ENCODE data around the gene TTC7B. TPM values are rescaled to one million over a fixed set of nuclear protein-coding genes. Genes with fewer than 3 reads are reported as not detected.

Gene TTC7B
- total and polyA plus RNA-seq, 2 donors (not counting 1 experiment from before 2014, with no cell fraction given): 18.8 to 37.5 TPM

DNA sequence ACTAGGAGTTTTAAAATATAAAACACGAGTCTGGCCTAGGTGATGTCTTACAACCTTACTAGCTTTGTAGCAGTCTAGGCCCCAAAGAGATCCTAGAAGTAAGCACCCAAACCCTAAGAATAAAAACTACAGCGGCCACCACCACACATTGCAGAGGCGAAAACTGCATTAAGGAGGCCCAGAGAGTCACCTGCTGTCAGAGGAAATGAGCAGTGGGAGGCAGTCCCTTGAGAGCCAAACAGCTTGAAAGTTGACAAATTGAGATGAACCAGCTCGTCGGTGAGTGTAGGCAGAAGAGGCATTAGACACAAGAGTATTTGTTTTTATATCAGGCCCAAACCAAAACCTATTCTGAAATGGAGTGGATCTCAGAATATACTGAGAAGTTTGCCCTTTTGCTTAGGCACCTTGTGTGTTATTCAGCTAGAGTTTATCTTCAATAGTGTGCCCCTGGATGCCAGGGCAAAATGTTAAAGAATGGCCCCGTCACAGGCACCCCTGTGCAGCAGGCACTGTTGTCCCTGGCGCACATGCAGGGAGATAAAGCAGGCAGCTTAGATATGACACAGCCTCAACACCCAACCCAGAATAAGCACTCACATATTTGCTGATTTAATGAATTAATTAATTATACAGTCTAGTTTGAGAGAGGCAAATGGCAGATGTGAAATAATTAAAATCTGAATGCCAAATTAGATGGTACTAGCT lies 56.7 kb downstream of the TTC7B start:
- TF ChIP-seq, protein P1, sequence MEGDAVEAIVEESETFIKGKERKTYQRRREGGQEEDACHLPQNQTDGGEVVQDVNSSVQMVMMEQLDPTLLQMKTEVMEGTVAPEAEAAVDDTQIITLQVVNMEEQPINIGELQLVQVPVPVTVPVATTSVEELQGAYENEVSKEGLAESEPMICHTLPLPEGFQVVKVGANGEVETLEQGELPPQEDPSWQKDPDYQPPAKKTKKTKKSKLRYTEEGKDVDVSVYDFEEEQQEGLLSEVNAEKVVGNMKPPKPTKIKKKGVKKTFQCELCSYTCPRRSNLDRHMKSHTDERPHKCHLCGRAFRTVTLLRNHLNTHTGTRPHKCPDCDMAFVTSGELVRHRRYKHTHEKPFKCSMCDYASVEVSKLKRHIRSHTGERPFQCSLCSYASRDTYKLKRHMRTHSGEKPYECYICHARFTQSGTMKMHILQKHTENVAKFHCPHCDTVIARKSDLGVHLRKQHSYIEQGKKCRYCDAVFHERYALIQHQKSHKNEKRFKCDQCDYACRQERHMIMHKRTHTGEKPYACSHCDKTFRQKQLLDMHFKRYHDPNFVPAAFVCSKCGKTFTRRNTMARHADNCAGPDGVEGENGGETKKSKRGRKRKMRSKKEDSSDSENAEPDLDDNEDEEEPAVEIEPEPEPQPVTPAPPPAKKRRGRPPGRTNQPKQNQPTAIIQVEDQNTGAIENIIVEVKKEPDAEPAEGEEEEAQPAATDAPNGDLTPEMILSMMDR (conservative IDR thresholded peaks at IDR 0.05 in 1 of 2, IDR thresholded peaks at IDR 0.05 in 1 of 2; ENCODE audit: low read depth in 1 of 2, low read length in 2 of 2): no peak
- no peak for TF ChIP-seq EZH2 (IDR thresholded peaks at IDR 0.05; ENCODE audit: low read length, missing control alignments)
- H3K4me2 ChIP-seq (ENCODE audit: extremely low read depth, insufficient read depth, low read length): peak overlapping the region; percentile 90
- H3K9ac ChIP-seq (ENCODE audit: insufficient read depth, low read length): no peak overlapping the region
- peaks cover 7% of the 10 kb centered on the region for H3K4me1 ChIP-seq (ENCODE audit: control insufficient read depth, extremely low read depth, insufficient read depth, low read length)
- H2AFZ ChIP-seq (ENCODE audit: low read length): peak overlapping the region; percentile 58
- H3K4me3 ChIP-seq (replicated peaks in 1 of 4; ENCODE audit: control extremely low read depth in 1 of 4, insufficient read depth in 1 of 4, low read depth in 3 of 4, low read length in 4 of 4): no peak overlapping the region
- no peaks in the 10 kb centered on the region for H3K27me3 ChIP-seq (ENCODE audit: control insufficient read depth, insufficient read depth, low read length)
- H3K79me2 ChIP-seq (ENCODE audit: control insufficient read depth, insufficient read depth, low read length): no peaks in the 10 kb centered on the region
- H3K27ac ChIP-seq (ENCODE audit: insufficient read depth, low read length): no peak overlapping the region
- H3K36me3 ChIP-seq (ENCODE audit: control insufficient read depth, insufficient read depth, low read length): no peaks in the 10 kb centered on the region
- no peaks in the 10 kb centered on the region for H4K20me1 ChIP-seq (ENCODE audit: control insufficient read depth, extremely low read depth, insufficient read depth, low read length)
- no peak for DNase-seq (ENCODE audit: low read depth in 2 of 2)
- no peaks in the 10 kb centered on the region for H3K9me3 ChIP-seq (ENCODE audit: control insufficient read depth, insufficient read depth, low read depth, low read length)

DNA sequence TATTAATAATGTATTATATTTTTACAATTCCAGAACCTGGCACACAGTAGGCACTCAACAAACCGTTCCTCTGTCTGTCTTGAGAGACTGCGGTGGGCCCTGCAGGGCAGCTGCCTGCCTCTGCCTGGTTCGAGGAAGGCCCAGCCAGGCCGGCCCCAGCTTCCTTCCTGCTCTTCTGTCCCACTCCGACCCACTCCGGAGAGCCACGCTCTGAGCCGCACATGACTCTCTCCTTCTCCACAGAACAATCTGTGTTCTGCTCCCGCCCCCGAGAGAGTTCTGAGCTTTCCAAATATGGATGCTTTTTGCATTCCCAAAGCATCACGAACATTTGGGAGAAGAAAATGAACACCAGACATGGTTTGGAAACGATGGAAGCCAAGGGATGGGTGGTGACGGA lies 57.3 kb downstream of the TTC7B start:
- H3K27ac ChIP-seq (ENCODE audit: insufficient read depth, low read length): peak overlapping the region; percentile 80
- H3K79me2 ChIP-seq (ENCODE audit: control insufficient read depth, insufficient read depth, low read length): no peaks in the 10 kb centered on the region
- DNase-seq (ENCODE audit: low read depth in 2 of 2): peak in 1 of 2 donors; percentile 15
- H3K9ac ChIP-seq (ENCODE audit: insufficient read depth, low read length): no peak overlapping the region
- H3K4me3 ChIP-seq (replicated peaks in 1 of 4; ENCODE audit: control extremely low read depth in 1 of 4, insufficient read depth in 1 of 4, low read depth in 3 of 4, low read length in 4 of 4): peak overlapping the region; percentile 21 to 79 (median 51)
- peak overlapping the region; percentile 90 for H3K4me2 ChIP-seq (ENCODE audit: extremely low read depth, insufficient read depth, low read length)
- H3K36me3 ChIP-seq (ENCODE audit: control insufficient read depth, insufficient read depth, low read length): no peaks in the 10 kb centered on the region
- no peaks in the 10 kb centered on the region for H3K27me3 ChIP-seq (ENCODE audit: control insufficient read depth, insufficient read depth, low read length)
- TF ChIP-seq, protein P1 (conservative IDR thresholded peaks at IDR 0.05 in 1 of 2, IDR thresholded peaks at IDR 0.05 in 1 of 2; ENCODE audit: low read depth in 1 of 2, low read length in 2 of 2): no peak
- TF ChIP-seq EZH2 (IDR thresholded peaks at IDR 0.05; ENCODE audit: low read length, missing control alignments): no peak
- H3K4me1 ChIP-seq (ENCODE audit: control insufficient read depth, extremely low read depth, insufficient read depth, low read length): peaks cover 7% of the 10 kb centered on the region
- no peaks in the 10 kb centered on the region for H4K20me1 ChIP-seq (ENCODE audit: control insufficient read depth, extremely low read depth, insufficient read depth, low read length)
- H2AFZ ChIP-seq (ENCODE audit: low read length): peak overlapping the region; percentile 58
- H3K9me3 ChIP-seq (ENCODE audit: control insufficient read depth, insufficient read depth, low read depth, low read length): no peaks in the 10 kb centered on the region

DNA sequence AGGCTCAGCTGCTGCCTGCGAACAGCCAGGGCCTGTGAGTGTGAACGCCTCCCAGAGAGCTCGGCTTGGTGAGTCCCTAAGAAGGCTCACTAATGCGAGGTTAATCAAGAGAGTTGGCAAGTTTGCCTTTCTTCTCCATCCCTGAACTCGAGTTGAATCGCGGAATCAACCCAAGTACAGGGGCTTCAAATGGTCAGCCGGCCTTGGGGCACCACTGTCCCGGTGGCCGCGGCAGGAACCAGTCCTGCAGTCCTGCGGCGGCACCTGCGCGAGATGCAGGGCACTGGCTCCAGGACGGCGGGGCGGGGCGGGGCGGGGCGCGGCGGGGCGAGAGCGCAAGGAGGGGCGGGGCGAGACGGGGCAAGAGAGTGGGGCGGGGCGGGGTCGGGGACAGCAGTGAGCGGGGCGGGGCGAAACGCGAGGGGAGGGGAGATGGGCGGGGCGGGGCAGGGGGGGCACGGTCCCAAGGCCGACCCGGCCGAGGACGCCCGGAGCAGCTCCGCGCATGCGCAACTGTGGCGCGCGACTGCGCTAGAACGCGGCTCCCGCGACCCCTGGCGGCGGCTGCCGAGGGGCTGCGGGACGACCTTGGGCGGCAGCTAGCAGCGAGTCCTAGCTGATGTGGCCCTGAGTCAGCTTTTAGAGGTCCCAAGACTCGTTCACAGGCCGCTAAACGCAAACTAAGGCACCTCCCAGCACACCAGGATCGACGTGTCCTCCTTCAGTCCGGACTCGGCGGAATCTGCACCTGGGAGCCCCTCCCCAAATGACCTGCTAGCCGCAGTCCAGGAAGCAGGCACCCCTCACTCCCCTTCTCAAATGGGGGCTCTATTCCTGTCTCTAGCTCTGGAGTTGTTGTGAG lies 58.0 kb downstream of the TTC7B start:
- Histone ChIP-seq H3K27me3 (ENCODE audit: control insufficient read depth, insufficient read depth, low read length) (no peaks in the 10 kb centered on the region), H3K79me2 (ENCODE audit: control insufficient read depth, insufficient read depth, low read length) (no peaks in the 10 kb centered on the region), H3K4me3 (replicated peaks in 1 of 4; ENCODE audit: control extremely low read depth in 1 of 4, insufficient read depth in 1 of 4, low read depth in 3 of 4, low read length in 4 of 4) (peak overlapping the region; percentile 33 to 79 (median 52)), H3K4me1 (ENCODE audit: control insufficient read depth, extremely low read depth, insufficient read depth, low read length) (peaks cover 7% of the 10 kb centered on the region), H3K36me3 (ENCODE audit: control insufficient read depth, insufficient read depth, low read length) (no peaks in the 10 kb centered on the region), H4K20me1 (ENCODE audit: control insufficient read depth, extremely low read depth, insufficient read depth, low read length) (no peaks in the 10 kb centered on the region), H3K9me3 (ENCODE audit: control insufficient read depth, insufficient read depth, low read depth, low read length) (no peaks in the 10 kb centered on the region), H2AFZ (ENCODE audit: low read length) (peak overlapping the region; percentile 58), H3K27ac (ENCODE audit: insufficient read depth, low read length) (peak overlapping the region; percentile 80), H3K9ac (ENCODE audit: insufficient read depth, low read length) (peak overlapping the region; percentile 64), H3K4me2 (ENCODE audit: extremely low read depth, insufficient read depth, low read length) (peak overlapping the region; percentile 90)
- TF ChIP-seq EZH2 (IDR thresholded peaks at IDR 0.05; ENCODE audit: low read length, missing control alignments): no peak
- TF ChIP-seq, protein P1 (conservative IDR thresholded peaks at IDR 0.05 in 1 of 2, IDR thresholded peaks at IDR 0.05 in 1 of 2; ENCODE audit: low read depth in 1 of 2, low read length in 2 of 2): peak; percentile 69 to 79
- peak; percentile 78 to 89 for DNase-seq (ENCODE audit: low read depth in 2 of 2)

Measured in fibroblast of lung (primary cell).